Measurements from ENCODE around the gene RXRA.

Gene RXRA

DNA sequence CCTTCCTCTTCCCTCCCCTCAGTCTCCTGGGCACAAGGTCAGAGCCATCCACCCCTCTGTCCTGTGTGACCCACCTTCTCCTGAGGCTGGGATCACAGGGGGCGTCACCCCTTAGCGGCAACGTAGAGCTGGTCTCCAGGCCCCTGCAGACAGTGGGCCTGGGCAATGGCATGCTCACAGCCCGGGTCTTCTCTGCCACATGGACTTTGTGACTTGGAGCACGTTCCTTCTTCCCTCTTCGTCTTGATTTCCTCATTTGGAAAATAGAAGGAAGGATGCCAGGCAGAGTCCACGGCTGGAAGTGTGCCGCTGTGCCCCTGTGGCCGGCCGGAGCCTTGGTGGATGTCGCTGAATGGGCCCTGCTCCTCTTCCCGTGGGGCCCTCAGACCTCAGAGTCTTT lies 10.0 kb downstream of the RXRA start:
- no peak for DNase-seq

DNA sequence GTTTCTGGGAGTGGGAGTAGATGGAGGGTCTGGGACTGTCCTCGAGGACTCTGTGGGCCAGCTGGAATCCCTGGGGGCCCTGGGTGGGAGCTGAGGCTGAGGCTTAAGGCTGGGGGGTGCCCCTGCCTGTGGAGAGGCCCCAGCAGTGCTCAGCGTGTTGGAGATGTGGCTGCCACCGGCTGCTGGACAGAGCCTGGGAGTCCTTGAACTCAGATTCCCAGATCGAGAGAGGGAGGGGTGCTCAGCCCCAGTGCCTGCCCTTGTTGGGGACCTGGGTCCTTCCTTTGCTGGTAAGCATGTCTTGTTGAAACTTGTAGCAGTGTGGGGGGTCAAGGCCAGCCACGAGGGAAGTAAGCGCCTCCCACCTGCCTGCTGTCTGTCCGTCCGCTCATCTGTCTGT lies 10.7 kb downstream of the RXRA start:
- no peak for DNase-seq

DNA sequence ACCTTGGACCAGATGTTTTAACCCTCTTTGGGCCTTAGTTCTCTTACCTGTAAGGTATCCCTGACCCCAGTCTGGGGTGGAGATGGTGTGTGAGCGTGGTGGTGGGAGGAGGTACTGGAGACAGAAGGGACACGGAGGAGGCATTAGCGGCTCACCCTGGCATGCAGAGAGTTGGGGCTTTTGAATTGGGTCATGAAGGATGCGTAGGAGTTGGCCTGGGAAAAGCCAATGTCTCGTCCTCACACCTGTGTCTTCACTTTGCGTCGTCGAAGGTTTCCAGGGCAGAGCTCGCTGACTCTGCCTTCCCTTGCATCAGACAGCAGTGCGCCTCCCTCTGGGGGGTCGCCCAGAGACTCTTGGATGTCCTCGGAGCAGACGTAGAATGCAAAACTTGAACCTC lies 11.2 kb downstream of the RXRA start:
- DNase-seq, result no peak

DNA sequence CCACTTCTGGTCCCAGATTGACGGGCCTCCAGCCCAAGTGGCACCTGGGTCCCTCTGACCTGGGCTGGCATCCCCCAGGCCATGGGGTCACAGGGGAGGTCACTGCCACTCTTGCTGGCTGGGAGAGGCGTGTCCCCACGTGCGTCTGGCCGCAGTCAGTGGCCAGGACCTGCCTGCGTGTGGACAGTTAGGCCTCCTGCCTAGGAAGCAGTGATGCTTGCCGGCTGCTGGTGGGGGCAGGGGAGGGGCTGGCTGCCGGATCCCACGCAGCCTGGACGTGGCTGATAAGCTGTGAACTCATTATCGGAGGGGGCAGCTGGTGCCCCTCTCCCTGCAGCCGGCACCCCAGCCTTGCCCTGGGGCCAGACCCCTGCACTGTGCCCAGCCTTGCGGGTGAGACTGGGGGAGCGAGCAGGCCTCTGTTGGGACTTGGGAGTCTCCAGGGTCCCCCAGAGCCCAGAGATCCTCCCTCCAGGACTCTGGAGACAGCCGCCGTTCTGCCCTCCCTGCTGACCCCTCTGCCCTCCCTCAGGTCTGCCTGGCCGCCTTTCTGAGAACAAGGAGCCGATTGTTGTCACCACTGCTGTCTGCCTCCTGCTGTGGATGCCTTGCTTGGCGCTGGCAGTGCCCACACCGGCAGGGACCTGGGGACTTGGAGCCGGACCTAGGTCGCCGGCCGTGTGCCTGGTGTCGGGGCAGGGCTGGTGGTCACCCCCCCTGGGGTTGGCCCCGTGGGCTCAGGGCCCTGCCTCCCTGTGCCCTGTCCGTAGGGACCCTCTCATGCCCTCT lies 12.3 kb downstream of the RXRA start:
- DNase-seq, result peak in 32 of 56 donors; percentile 14 to 71 (median 42)

DNA sequence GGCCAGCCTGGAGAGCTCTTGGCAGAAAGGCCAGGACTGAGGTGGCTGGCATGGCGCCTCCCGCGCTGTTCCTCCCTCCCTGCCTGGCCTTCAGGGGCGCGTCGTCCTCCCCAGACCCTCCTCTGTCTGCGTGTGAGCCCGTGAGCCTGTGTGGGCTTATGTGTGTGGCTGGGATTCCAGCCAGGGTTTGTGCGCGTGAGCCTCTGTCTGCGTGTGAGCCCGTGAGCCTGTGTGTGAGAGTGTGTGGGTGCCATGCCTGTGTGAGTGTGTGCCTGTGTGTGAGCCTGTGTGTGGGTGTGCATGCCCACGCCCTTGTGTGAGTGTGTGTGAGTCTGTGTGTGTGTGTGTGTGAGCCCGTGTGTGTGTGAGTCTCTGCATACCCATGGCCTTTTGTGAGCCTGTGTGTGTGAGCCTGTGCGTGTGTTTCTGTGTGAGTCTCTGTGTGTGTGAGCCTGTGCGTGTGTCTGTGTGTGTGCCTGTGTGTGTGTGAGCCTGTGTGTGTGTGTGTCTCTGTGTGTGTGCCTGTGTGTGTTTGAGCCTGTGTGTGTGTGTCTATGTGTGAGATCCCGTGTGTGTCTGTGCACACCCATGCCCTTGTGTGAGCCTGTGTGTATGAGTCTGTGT lies 13.0 kb downstream of the RXRA start:
- DNase-seq, result peak in 8 of 56 donors; percentile 21 to 67 (median 54)

DNA sequence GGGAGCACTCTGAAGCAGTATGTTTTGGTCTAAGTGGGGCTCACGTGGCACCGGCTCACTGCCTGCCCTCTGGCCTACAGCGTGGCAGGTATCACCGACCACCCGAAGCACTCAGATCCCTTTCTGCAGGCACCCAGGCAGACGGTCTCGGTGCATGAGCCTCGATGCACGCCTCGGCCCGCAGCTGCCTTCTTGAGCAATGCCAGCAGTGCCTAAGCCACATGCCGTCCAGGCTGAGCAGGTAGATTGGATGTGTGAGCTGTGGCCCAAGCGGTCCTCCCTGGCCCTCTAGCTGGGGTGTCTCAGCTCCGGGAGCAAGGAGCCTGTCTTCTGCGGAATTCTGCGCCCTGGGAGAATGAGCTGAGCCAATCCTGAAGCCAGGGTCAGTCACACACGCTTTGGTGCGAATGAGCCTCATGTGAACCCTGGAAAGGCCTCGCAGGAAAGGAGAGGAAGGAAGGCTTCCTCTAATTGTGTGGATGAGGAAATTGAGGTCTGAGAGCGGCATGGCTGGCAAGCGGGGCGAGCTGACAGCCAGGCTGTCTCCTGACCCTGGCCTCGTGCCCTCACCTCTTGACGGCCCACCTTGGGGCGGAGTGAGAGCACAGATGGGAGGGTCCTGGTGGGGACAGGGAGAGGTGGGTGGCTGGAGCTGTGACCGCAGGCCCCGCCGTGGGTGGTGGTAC lies 14.4 kb downstream of the RXRA start:
- DNase-seq, result peak in 6 of 56 donors; percentile 19 to 33 (median 26)

DNA sequence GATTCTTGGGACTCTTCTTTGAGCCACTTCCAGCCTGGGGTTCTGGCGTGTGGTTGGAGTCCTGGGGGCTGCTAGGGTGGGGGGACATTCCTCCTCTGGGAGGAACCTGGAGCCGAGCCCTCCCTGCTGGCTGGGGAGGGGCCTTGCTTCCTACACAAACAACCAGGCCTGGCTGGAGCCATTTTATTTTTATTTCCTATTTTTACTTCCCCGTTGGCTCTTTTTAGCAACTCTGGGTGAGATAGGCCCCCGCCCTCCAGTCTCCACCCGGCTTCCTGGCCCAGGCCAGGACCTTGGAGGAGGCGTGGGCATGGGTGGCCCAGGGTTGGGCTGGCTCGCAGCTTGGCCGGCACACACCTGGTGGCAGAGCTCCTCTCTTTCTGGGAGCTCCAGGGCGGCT lies 15.1 kb downstream of the RXRA start:
- DNase-seq, result peak in 1 of 56 donors; percentile 20

DNA sequence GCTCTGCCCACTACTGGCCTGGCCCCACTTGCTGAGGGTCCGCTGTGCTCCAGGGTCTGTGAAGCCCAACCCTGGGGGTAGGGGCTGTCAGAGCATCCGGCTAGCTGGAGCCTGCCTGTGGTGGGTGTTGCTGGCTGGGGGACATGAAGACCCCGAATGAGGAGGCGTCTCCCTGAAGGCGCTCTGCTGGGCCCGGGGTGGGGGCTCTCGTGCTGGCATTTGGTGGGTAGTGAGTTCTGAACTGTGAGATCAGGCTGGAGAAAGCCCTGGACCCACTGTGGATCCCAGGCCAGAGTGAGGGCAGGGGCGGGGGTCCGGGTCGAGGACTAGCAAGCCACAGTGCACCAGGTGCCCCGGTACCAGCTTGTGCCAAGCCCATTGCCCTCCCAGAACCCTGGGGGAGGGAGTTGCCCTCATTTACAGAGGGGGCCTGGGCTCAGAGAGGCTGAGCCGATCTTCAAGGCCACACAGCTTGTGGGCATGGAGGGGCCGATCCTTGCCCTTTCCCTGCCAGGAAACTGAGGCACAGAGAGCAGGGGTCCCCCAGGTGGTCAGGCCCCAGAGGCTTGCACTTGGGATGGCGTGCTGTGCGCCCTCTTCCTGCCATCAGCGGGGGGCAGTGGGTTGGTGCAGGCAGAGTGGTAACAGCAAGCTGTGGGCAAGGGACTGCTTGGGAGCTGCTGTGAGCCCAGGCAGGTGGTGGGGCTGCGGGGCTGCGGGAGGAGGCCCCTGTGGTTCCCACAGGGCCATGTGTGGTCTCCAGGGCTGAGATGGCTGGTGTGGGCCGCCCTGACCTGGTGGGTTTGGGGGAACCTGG lies 15.9 kb downstream of the RXRA start:
- no peak for DNase-seq

DNA sequence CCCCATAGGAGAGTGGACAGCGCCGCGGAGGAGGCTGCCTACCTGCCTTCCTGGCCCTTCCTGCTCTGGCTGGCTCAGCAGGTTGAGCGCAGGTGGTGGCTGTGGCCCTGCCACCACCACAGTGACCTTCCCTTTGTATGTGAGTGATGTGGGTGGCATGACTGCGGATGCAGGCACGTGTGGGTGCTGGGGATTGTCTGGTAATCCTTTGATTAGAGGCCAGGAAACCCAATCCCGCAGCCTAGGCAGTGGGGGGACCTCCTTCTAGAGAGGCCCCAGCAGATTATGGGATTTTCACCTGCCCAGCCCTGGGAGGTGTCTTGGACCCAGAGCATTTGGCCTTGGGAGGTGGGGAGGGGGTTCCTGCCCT lies 16.5 kb downstream of the RXRA start:
- DNase-seq, result no peak

DNA sequence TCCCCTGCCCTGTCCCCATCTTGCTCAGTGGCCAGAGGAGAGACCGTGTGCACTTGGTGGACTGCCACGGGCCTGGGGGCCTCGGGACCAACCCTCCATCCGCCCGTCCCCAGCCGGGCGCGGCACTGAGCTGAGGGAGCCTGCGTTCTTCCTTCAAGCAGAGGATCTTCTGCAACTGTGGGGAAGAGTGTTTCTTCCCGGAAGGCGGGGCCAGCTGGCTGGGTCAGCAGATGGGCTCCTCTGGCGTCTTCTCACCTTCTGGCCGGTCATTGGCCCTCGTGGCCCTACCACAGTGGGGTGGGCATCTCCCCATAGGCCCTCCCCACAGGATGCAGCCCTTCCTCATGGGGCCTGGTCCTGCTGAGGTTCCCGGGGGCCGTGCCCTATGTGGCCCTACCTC lies 17.4 kb downstream of the RXRA start:
- peak in 5 of 56 donors; percentile 7 to 31 (median 27) for DNase-seq

DNA sequence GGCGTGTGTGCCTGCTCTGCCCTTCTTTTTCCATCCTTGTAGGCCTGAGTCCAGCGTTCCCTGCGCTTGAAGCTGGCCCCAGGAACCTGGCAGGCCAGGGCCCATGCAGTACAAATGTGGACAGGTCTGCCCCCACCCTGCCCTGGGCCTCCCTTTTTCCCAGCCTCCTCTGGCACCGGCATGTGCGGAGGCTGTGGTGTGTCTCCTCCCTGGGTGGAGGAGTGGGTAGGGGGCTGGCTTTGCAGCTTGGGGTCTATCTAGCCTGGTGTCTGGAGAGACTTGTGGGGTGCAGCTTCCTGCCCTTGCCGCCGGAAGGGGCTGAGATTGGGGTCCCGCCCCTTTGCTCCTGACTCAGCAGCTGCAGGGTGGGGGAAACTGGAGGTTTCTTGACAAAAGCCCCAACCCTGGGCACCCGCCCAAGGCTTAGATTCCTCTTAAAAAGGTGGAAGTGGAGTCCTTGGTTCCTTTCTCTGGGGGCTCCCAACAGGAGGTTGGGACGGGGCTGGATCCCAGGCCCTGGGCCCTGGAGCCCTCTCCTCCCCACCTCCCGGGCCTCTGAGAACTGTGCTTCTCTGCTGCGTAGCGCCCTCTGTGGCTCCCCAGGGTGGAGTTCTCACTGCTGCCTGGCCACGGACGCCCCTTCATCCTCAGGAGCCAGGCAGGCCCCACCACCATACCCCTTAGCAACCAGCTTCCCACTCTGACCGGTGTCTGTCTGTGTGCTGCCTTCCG lies 18.0 kb downstream of the RXRA start:
- peak in 4 of 56 donors; percentile 24 to 50 (median 33) for DNase-seq

DNA sequence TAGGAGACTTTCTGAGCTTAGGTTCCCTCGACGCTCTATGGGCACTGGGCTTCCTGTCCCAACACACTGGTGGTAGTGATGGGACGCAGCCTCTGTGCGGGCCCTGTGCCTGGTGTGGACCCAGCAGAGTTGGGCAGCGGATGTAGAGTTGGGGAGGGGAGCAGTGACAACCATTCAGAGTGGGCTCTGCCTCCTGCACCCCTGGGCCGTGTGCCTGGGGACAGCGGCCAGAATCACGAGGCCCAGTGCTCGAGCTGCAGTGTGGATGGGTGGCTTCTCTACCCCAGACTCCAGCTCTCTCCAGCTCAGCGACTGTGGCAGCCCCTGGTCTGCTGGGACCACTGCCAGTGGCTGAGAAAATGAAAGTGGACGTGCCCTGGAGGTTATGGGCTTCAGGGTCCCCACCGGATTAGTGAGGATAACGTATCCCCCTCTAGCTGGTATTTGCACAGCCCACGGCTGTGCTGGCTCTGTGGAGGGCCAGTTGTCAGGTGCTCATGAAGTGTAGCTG lies 18.6 kb downstream of the RXRA start:
- DNase-seq, result peak in 17 of 56 donors; percentile 11 to 62 (median 35)

DNA sequence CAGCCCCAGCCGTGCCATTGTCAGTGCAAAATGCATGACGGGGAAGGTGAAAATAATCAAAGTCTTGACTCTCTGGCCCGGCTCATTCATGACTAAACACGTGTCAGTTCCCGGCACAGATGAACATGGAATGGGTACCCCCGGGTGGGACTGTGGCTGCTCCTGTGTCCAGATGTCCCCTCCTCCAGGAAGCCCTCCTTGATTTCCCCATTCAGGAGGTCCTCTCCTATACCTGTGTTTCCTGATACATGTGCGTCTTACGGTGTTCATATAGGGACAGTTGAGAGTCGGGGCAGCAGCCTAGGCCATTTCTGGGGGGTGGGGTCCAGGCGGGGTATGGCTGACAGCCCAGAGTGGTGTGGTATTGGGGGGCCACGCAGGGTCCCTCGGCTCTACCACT lies 19.5 kb downstream of the RXRA start:
- DNase-seq, result no peak

DNA sequence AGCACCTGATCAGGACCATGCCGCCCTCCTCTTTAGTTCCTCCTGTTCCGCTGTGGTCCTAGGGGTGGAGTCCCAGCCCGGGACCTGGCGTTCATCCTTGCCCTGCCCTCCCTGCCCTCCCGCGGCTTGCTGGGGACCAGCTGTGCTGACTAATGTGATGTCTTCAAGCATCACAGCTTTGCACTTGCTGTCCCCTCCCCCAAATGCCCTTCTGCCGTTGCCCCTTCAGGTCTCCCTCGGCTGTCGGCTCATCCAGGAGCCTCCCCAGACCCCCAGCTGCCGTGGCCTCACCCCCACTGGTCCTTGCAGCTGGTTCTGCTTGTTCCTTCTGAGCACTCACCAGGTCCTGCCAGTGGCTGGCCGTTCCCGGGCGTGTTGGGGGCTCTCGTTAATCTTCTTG lies 19.9 kb downstream of the RXRA start:
- DNase-seq, result no peak

DNA sequence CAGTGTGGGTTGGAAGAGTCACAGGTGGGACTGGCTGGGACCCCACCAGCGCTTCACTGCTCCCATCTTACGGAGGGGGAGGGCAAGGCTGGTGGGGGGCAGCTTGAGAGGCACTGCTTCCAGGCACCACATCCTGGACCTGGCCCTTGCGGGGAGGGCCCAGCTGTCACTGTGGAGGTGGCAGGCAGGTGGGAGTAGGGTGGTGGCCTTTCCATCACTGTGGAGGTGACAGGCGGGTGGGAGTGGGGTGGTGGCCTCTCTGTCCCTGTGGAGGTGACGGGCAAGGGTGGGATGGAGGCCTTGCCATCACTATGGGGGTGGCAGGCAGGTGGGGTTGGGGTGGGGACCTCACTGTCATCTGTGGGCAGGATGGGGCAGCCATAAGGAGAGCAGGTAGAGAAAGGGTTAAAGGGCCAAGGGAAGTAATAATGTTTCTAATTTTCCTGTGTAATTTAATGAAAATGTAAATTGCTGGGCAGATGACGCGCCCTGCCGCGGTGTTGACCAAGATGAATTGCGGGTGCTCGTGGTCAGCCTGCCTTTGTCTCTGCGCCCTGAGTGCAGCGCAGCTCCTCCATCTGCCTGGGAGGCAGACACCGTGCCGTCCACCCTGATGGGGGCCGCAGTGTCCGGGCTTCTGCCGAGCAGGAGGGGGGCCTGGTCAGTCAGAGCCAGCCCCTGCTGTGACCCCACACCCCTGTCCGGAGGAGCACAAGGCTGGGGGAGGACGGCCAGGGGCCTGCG lies 20.8 kb downstream of the RXRA start:
- DNase-seq, result no peak

DNA sequence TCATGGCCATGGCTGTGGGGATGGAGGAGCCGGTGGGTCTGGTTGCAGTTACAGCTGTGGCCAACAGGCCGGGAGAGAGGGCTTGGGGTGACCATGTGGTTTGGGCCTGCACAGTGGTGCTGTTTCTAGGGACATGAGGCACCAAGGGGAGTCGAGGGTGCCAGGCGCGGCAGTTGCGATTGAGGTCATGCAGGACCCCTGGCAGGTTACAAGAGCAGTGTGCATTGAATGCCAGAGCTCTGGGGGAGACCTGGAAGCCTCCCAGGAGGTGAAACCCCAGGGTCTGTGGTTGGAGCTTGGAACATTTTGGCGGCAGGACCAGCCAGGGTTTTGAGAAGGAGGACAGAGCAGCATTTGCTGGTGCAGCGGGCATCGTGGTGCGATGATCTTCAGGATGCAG lies 21.7 kb downstream of the RXRA start:
- no peak for DNase-seq

DNA sequence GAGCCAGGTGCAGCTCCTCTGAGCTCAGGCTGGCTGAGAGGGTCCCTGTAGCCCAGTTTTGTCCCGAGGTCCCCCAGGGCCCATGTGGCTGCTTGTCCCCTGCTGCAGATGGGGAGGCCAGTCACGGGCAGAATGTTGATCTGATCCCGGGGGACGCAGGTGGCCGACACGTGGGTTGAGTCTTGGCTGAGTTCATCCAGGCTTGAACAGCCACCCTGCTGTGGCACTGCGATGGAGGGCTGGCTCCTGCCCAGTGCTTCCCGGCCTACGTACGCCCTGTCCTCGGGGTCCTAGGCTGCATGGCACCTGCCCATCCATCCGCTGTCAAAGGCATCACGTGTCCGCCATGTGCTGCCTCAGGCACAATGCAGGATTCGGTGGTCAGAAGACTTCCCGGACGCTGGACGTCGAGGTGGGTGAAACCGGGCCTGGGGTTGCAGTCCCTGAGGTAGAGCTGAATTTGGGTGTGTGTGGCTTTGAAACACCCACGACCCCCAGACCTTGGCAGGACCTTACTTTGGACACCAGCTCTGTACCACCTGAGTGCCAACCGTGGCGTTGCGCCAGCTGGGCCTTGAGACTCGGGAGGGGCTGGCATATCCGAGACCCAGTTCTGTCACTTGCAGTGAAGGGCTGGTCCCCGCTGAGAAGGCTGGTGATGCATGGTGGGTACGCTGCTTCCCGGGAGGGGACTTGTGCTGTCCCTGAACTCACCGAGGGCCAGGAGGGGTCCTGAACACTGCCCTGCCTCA lies 22.3 kb downstream of the RXRA start:
- peak in 25 of 56 donors; percentile 14 to 67 (median 36) for DNase-seq

DNA sequence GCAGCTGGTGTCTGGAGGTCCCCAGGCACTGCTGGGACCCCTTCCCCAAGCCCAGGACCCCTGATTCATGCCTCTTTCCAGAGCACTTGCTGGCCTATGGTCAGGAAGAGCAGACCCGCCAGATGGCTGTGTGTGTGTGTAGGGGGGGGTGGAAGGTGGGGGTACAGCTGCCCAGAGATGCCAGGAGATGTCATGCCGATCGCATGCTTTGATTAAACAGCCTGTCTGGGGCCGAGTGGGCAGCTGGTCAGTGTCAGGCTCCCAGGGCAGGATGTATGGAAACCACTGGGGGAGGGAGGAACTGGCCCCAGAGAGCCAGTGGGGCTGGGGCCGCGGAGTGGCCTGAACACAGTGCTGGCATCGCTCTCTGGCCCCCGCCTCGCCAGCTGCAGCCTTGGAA lies 23.7 kb downstream of the RXRA start:
- DNase-seq, result no peak

DNA sequence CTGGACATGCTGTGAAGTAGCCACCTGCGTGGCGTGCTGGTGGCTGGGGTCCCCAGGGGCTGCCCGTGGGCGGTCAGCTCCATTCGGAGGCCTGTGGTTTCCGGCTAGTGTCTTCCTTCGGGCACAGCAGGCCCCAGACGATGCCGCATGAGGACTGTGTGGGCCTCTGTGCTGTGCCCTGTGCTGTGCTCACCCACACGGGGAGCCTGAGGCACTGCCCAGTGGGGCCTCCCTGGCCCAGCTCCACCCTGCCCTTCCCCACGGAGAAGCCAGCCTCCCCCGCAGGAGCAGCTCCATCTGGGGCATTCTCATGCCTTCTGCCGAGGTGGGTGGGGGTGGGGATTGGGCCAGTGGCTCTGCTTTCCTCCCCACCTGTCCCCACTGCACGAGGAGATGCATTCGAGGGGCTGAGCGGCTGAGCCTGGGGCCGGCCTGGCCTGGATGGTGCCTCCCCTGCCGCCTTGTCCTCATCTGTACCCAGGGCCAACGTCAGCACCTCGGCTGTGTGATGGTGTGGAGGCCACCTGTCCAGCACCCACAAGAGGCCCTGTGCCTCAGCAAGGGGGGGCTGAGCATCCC lies 24.2 kb downstream of the RXRA start:
- no peak for DNase-seq

Measured in nucleus accumbens (tissue), 56 donors.